Lung microvascular endothelial cell (primary cell): ENCODE measurements around the gene OGDH. TPM values are rescaled to one million over a fixed set of nuclear protein-coding genes. Genes with fewer than 3 reads are reported as not detected.
"Not testable (repeated sequence)": the region's sequence is repeated elsewhere in the genome, so short reads cannot be mapped to it uniquely, and the experiment has no call there.

Source experiments
- DNase-seq, 2 donors: peaks; one replicate each; pipeline versions ENCODE4 v3.0.0 to v3.0.0-alpha.2; 2010; ENCODE audit warnings: low read depth in 2 of 2
- total RNA-seq: library from RNA; depleted of rRNA; stranded (reverse); fragments of >200 nt; gene quantifications from 2 replicates; pipeline ENCODE4 v1.2.1, GENCODE V29; 2014

Gene OGDH
- total RNA-seq, 1 donor from 2014 or later = 39.9 TPM

DNA sequence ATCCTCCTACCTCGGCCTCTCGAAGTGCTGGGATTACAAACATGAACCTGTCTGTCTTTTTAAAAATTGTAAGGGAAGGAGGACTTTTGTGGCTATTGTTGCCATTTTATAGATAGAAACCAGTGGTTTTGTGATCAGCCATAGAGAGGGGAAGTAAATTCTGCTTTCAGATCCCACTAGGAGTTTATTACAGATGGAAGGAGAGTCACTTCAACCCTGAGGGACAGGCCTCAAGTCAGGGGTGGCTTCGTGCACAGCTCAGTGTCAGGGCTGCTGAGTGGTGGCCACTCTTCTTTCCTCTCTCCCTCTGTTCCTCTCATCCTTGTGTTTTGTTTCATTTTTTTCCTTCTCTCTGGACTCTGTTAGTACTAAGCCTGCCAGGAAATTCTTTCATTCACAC lies 60.8 kb downstream of the OGDH start:
- DNase-seq = no peak

DNA sequence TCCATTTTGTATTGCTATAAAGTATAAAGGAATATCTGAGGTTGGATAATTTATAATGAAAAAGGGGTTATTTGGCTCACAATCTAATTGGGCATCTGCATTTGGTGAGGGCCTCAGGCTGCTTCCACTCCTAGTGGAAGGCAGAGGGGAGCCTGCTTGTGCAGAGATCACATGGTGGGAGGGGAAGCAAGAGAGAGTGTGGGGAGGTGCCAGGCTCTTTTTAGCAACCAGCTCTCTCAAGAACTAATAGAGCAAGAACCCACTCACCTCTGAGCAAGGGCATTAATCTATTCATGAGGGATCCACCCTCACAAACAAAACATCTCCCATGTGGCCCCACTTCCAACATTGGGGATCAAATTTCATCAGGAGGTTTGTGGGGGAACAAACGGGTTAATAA lies 64.6 kb downstream of the OGDH start:
- no peak for DNase-seq

DNA sequence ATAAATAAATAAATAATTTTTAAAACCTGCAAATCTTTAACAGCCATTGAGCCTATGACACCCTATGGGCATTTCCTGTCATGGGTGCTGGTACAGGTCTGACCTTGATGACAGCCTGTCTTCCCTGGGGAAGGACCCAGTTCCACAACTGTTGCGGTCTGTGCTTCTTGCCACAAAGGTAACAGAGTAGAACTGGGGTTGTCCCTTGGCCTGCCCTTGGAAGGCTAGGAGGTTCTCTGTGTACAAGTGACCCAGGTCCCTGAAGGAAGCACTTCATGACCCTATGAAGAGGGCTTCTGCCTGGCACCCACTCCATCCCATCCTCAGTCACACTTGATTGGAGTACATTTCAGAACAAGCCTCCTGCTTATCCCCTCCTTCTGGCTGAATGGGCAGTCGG lies 66.9 kb downstream of the OGDH start:
- DNase-seq = no peak

DNA sequence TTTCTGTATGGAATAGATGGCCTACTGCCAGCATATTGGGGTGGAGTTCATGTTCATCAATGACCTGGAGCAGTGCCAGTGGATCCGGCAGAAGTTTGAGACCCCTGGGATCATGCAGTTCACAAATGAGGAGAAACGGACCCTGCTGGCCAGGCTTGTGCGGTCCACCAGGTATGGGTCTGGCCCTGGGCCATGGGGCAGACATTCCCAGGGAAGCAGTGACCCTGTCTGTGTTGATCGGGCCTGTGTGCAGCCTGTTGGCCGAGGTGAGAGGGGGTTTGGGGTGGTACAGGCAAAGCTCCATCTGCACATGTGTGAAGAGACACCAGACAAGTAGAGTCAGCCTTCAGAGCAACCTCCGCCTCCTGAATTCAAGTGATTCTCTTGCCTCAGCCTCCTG lies 67.3 kb downstream of the OGDH start:
- DNase-seq = no peak

DNA sequence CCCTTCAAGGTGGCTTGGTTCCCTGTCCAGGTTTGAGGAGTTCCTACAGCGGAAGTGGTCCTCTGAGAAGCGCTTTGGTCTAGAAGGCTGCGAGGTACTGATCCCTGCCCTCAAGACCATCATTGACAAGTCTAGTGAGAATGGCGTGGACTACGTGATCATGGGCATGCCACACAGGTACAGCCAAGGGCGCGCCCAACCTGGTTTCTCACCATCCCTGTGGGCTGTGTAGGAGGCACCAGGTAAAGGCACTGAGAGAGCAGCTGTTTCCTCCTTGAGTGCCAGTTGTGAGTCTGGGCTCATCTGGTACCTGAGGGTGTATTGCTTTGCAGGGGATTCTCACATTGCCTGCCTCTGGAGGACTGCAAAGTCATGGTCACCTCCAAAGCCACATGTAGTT lies 68.0 kb downstream of the OGDH start:
- DNase-seq = no peak

DNA sequence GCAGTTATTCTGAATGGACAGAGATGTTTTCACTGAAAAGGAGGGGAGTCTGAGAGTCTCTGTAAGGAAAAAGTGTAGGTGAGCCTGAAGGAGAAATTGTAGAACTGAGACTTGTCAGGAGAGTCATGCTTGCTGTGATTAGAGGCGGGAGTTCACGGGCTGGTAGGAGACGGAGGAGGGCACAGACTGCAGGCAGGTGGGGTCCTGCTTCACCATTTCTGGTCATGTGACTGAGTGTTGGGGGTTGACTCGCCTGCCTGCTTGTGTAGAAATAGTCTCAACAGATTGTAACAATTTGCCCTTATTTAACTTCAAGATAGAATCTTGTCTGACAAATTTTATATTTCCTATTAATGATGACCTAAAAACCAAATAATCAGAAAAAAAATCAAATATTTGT lies 70.3 kb downstream of the OGDH start:
- no peak for DNase-seq

DNA sequence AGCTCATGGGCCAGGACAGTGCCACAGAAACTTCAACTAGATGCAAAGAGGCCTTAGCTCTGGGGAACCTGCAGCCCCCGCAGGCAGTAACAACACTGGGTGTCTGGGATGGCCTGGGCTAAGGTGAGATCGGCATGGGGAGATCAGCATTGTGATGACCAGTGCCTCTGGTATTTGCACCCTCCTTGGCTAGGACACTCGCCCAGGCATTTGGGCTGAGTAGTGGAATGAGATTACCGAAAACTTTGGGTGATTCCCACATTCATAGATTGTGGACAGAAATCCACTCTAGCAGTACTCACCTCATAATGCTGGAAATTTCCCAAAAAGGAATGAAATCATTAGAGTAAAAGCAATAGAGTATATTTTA lies 71.7 kb downstream of the OGDH start:
- DNase-seq = no peak

DNA sequence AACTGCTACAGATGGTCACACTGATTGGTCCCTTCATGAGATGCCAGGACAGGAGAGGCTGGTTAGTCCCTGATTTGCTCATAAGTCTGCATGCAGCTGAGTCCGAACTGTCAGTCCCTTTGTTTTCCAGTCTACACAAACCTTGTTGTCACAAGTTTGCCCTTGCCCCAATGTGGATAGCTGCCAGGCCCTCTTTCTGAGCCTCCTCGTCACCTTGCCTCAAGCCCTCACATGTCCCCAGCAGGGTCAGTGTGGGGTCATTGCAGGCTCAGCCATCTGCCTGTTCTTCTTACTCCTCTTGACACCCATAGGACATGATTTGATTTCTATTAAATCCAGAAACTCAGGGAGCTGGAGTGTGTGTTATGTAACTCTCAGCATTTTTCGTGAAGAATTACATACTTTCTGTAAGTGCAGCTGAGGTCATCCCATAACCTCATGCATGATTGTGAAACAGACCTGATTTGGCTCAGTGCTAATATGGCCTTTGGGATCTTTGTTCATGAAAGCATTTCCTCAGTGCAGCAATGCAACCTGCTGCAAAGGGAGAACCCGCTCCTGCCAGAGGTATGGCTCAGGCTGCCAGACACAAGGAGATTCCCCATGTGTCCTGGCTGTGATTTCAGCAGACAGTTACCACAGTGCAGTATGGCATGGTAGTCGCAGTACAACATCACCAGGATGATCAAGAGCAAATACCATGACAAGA lies 72.2 kb downstream of the OGDH start:
- no peak for DNase-seq

DNA sequence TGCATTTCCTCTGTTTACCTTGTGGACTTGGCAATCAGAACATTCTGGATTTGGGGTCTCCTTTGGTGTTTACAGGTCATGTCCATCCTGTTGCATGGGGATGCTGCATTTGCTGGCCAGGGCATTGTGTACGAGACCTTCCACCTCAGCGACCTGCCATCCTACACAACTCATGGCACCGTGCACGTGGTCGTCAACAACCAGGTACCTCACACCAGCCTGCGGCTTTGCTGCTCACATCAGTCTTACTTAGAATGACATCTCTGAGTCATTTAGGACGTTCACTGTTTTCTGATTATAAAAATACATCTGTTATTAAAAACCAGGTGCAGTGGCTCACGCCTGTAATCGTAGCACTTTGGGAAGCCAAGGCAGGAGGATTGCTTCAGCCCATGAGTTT lies 75.2 kb downstream of the OGDH start:
- no peak for DNase-seq

DNA sequence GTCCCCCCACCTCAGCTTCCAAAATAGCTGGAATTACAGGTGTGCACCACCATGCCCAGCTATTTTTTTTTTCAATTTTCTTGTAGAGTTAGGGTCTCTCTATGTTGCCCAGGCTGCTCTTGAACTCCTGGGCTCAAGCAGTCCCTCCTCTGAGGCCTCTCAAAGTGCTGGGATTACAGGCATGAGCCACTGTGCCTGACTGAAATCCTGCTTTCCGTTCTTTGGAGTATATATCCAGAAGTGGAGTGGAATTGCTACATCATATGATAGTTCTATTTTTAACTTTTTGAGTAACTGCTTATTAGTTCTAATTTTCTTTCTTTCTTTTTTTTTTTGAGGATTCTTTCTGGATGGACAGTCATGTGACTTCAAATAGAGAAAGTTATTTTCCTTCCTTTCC lies 79.3 kb downstream of the OGDH start:
- DNase-seq = no peak

DNA sequence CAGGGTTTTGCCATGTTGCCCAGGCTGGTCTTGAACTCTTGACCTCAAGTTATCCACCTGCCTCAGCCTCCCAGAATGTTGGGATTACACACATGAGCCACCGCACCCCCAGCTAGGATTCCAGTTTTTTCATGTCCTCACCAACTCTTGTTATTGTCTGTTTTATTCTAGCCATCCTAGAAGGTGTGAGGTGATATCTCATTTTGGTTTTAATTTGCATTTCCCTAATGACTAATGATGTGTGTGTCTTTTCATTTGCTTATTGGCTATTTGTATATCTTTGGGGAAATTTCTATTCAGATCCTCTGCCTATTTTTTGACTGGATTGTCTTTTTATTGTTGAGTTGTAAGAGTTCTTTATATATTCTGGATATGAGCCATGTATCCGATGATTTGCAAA lies 83.0 kb downstream of the OGDH start:
- no peak for DNase-seq

DNA sequence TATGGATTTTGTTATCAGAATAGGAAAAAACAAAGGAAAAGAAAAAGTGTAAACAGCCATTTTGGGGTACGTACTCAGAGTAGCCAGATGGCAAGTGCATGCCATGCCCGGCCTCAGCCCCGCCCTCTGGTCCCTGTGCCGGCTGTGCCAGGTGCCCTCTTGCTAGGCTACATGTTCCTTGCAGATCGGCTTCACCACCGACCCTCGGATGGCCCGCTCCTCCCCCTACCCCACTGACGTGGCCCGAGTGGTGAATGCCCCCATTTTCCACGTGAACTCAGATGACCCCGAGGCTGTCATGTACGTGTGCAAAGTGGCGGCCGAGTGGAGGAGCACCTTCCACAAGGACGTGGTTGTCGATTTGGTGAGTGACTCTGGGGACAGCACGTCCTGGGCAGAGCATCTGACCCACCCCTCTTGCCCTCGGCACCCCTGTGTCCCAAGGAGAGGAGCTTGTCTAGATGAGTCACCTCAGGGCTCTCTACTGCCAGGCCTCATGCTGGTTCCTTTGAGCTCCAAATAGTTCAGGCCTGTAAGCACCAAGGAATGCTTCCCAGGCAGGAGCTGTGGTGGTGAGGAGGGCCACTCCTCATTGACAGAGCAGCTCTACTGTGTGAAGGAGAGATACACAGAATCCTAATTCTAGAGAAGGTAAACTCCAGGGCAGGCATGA lies 87.3 kb downstream of the OGDH start:
- no peak for DNase-seq

DNA sequence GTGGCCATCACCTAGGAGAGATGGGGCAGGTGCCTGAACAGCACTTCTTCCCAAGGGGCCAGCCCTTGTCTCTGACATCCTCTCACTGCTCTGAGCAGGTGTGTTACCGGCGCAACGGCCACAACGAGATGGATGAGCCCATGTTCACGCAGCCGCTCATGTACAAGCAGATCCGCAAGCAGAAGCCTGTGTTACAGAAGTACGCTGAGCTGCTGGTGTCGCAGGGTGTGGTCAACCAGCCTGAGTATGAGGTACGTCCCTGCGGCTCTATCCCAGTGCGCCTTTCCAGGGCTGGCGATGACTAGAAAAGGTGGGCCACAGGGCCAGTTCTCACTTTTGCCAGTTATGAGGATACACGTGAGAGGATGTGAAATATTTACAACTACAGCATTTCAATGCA lies 87.9 kb downstream of the OGDH start:
- no peak for DNase-seq

DNA sequence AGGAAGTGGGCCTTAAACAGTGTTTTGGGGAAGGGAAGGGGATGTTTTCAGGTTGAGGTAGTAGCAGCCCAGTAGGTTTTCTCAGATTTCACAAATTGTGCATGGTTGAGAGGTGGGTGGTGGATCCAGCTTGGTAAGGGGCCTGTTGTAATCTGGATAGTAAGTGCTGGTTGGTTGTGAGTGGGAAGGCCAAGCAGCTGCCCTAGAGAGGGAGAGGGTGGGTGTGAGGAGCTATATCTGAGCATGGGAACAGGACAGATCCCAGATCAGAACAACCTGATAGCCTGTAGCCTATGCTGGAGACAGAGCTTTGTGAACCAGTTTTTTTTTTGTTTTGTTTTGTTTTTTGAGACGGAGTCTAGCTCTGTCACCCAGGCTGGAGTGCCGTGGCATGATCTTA lies 88.3 kb downstream of the OGDH start:
- no peak for DNase-seq

DNA sequence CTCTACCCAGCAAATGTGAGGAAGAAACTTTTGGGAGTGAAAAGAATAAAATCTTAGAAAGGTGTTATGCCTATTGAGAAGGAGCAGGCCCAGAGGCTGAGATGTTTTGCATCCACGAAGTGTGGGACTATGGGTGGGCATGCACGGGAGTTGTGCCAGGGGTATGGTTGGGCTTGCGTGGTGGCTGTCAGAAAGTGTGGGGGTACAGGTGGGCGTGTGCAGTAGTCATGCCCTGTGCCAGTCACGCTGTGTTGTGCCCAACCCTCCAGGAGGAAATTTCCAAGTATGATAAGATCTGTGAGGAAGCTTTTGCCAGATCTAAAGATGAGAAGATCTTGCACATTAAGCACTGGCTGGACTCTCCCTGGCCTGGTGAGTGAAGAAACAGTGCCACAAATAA lies 89.3 kb downstream of the OGDH start:
- DNase-seq = no peak

DNA sequence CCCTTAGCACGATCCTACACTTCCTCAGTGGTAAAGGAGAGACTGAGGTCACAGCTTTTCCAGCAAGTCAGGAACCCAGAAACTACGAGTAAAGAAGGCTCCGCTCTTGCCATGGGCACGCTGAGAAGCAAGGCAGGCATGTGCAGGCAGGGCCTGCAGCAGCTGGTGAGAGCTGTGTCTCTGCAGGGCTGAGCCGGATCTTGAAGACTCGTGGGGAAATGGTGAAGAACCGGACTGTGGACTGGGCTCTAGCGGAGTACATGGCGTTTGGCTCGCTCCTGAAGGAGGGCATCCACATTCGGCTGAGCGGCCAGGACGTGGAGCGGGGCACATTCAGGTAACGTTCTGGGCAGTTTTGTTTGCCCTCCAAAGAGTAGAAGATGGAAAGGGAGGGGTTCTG lies 90.3 kb downstream of the OGDH start:
- DNase-seq = no peak

DNA sequence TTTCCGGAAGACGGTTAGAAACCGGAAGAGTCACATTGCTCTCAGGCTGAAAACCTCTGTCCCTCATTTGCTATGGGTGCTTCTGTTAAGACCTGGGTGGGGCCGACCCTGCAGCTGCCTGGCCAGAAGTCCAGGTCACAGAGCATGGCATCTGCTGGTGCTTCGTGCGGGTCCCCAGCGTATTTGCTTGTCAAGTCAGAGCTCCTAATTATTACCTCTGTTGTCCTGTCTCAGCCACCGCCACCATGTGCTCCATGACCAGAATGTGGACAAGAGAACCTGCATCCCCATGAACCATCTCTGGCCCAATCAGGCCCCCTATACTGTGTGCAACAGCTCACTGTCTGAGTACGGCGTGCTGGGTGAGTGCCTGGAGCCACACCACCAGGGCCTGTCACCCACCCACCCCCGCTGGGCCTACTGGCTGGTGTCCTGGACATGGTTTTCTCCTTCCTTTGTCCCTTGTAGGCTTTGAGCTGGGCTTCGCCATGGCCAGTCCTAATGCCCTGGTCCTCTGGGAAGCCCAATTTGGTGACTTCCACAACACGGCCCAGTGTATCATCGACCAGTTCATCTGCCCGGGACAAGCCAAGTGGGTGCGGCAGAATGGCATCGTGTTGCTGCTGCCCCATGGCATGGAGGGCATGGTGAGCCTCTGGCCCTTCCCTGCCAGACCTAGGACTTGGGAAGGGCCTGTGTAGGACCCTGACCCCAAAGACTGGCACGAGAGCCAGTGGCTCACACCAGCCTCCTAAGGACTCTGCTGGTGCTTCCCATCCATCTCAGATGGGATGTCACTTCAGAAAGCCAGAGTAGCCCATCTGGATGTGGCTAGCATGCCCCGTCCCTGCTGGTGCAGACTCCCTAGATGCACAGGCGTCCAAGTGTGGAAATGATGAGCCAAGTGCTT lies 91.0 kb downstream of the OGDH start:
- no peak for DNase-seq

DNA sequence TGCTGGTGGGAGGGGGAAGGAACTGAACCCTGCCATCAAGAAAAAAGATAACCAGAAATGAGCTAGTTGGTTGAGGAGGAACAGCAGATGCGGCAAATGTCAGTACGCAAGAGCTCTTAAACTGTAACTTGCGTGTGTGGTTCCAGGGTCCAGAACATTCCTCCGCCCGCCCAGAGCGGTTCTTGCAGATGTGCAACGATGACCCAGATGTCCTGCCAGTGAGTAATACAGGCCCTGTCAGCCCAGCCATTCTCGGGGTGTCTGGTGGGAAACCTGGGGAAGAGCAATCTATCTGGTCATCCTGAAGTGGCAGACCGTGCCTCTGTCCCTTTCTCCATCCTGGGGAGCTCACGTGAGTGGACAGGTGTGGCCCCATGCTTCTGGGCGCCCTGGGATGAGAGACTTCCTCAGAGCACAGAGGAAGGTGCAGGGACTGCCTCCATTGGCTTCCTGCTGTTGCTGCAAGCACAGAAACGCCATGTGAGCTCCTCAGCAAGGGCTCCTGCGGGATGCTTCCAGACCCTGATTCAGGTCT lies 91.7 kb downstream of the OGDH start:
- DNase-seq = no peak

DNA sequence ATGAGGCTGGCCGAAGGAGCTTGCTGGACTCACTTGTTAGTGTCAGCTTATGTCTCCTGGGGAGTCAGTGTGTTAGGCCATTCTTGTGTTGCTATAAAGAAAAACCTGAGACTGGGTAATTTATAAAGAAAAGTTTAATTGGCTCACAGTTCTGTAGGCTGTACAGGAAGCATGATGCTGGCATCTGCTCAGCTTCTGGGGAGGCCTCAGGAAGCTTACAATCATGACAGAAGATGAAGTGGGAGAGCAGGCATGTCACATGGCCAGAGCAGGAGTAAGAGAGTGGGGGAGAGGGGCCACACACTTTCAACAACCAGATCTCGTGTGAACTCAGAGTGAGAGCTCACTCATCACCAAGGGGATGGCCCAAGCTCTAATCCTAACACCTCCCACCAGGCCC lies 93.2 kb downstream of the OGDH start:
- DNase-seq = not testable (repeated sequence)

DNA sequence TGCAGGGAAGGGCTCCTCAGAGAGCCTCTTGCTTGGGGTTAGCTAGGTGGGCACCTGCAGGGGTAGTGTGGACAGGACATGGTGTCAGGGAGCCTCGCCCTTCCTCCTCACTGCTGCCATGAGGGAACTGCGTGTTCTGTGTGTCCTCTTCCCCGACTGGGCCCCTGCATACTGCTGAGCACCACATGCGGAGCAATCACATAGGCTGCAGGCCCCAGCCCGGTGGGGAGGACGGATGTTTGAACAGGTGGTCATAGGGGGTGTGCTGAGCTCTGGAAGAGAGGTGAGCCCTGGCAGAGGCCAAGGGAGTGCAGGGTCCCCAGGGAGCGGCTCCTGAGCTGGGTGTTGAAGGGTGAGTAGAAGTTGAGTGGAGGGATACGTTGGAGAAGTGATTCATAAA lies 93.9 kb downstream of the OGDH start:
- no peak for DNase-seq

DNA sequence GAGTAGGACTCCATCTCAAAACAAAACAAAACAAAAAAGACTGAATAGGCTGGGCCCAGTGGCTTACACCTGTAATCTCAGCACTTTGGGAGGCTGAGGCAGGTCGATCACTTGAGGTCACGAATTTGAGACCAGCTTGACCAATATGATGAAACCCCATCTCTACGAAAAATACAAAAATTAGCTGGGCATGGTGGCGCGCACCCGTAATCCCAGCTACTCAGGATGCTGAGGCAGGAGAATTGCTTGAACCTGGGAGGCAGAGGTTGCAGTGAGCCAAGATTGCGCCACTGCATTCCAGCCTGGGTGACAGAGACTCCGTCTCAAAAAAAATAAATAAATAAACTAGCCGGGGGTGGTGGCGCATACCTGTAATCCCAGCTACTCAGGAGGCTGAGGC lies 97.0 kb downstream of the OGDH start:
- DNase-seq = not testable (repeated sequence)

DNA sequence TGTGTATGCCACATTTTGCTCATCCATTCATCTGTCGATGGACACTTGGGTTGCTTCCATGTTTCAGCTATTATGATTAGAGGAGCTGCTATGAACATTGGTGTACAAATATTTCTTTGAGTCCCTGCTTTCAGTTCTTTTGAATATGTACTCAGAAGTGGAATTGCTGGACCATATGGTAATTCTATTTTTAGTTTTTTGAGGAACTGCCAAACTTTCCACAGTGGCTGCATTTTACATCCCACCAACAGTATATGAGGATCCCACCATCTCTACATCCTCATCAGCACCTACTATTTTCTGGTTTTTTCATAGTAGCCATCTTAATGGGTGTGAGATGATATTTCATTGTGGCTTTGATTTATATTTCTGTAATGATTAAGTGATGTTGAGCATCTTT lies 97.5 kb downstream of the OGDH start:
- DNase-seq = no peak
